HG03442 (cell line): ENCODE measurements around the gene CES3.
A peak's percentile ranks its signal among the peaks of the same experiment; 100 is the strongest.

Experiments
- ATAC-seq: cut with Tn5 transposase; IDR thresholded peaks from one replicate; pipeline ENCODE4 v1.9.1; 2021; ENCODE audit warnings: mild to moderate bottlenecking, moderate library complexity; ENCODE audit not compliant: unreplicated experiment

The CES3 gene

DNA sequence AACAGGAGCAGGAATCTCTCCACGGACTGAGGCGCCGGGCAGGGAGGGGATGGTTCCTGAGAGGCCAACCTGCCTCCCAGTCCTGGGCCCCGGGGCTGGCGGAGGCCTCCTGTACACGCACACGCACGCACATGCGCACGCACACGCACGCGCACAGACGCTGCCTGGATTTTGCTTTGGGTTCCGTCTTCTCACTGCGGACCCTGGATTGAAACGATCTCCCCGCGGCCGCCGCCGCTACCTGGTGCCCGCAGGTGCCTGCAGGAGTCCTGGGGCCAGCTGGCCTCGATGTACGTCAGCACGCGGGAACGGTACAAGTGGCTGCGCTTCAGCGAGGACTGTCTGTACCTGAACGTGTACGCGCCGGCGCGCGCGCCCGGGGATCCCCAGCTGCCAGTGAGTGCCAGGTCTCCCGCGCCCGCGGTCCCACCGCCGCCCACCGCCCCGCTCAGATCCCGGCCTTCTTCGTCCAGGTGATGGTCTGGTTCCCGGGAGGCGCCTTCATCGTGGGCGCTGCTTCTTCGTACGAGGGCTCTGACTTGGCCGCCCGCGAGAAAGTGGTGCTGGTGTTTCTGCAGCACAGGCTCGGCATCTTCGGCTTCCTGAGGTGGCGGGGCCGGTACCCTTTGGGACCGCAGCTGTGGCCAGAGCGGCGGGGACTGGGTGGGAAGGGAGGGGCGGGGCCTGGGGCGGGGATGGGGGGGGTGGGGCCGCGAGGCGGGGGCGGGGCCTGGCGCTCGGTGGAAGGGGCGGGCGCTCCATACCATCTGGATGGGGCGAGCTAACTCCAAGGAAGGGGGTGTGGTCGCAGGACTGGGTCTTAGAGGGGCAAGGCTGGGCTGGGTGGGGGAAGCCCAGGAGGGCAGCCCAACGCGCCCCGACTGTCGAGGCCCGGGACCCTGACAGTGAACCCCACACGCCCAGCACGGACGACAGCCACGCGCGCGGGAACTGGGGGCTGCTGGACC, 39.6 kb downstream of the CES3 start:
- ATAC-seq, result no peak

DNA sequence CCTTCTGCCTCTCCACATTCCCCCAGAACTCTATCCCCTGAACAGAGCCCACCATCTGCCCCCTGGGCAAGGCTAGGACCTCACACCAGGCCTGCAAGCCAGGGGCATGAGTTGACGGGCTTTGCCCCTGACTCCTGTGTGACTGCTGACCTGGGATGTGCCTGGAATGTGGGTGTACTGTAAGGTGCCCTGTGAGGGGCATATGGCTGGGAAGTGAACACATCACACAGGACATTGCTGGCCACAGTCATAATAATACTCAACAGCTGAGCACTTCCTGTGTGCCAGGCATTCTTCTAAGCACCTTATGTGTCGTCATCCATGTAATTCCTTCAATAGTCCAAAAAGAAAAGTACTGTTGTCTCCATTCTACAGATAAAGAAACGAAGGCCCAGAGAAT, 40.7 kb downstream of the CES3 start:
- ATAC-seq, result no peak

- ATAC-seq, result no peak
These were observed 46.0 kb downstream of the CES3 start for GRCh38 chr16:67006930-67007658.

GRCh38 chr16:67009158-67009557, 48.1 kb downstream of the CES3 start:
- ATAC-seq, result no peak

DNA sequence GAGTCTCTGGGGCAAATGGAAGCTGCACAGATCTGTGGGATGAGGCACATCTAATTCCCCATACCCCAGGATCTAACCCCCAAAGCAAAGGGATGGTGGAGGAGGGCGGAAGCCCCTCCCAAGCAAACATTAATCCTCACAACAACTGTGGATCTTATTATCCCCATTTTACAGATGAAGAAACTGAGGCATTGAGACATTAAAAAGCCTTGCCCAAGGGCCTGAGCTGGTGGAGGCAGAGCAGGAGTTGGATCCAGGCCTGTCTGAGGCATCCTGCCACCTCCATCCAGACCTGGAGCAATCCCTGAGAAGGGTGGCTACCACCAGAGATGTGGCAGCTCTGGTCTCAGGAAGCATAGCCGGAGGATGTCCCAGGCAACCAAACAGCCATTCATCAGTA, 50.2 kb downstream of the CES3 start:
- no peak for ATAC-seq

DNA sequence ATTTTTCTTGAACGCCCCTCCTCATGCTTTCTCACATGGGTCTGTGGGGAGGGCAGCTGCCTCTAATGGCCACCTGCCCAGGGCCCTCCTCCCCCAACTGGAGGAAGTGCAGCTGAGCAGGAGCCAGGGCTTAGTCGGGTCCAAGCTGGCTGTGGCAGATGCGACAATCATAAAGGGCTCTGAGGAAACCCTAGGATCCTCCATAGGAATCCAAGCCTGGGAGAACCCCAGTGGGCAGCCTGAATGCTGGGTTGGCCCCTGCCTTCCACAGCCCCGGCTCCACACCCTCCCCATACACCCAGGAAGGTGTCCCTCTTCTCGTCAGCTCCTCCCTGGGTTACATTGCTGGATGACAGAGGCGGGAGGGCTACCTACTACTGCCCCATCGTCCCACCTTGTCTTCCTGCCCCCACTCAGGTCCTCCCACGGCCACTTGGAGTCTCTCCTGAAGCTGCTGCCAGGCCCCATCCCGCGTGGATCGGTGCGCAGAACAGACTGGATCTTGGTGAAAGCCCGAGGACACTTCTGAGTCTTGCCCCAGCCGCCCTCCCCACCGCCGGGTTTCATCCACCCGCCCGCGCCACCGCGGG, 52.3 kb downstream of the CES3 start:
- no peak for ATAC-seq

DNA sequence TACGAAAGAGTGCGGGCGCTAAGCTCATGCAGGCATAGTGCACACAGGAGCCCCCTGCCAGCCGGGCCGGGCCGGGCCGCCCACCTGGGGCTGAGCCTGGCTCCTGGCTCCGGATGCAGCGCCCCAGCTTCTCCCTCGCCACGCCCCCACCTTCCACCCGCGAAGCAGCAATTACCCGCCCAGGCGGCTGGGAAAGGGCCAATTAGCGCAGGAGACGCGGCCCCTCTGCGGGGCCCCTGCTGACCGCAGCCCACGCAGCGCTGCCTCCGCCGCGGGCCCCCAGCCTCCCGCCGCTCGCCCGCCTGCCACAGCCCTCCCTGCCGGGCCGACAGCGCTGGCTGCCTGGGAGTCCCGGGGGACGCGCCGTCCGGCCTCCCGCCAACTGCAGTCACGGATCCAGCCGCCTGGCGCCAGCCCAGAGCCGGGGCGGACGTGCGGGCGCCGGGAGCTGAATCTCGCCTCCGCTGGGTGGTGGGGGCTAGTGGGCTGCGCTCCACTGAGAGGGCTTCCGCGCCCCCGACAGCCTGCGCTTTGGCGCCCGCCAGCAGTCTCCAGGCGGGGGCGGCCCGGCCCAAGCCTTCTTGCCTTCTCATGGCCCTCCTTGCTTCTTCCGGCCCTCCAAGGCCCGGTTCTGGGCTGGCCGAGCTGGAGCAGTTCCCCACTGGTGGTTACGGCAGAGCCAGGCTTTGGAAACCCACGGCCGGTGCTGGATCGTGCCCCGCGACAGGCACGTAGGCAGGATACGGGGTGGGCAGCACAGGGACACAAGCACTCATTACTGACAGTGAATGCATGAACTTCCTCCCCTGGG, 53.0 kb downstream of the CES3 start:
- peak; percentile 41 for ATAC-seq

GRCh38 chr16:67014634-67015312, 53.7 kb downstream of the CES3 start:
- ATAC-seq, result no peak

- no peak for ATAC-seq
These were observed 54.3 kb downstream of the CES3 start for GRCh38 chr16:67015313-67015731.

- ATAC-seq, result no peak
These were observed 55.1 kb downstream of the CES3 start for GRCh38 chr16:67016143-67016542.

GRCh38 chr16:67016681-67017420, 55.8 kb downstream of the CES3 start:
- no peak for ATAC-seq

GRCh38 chr16:67017421-67017750, 56.3 kb downstream of the CES3 start:
- ATAC-seq, result no peak

- peak; percentile 78 for ATAC-seq
These were observed 56.9 kb downstream of the CES3 start for GRCh38 chr16:67017810-67018488.

GRCh38 chr16:67019171-67019570, 58.1 kb downstream of the CES3 start:
- ATAC-seq, result no peak

GRCh38 chr16:67021321-67021720, 60.3 kb downstream of the CES3 start:
- no peak for ATAC-seq

DNA sequence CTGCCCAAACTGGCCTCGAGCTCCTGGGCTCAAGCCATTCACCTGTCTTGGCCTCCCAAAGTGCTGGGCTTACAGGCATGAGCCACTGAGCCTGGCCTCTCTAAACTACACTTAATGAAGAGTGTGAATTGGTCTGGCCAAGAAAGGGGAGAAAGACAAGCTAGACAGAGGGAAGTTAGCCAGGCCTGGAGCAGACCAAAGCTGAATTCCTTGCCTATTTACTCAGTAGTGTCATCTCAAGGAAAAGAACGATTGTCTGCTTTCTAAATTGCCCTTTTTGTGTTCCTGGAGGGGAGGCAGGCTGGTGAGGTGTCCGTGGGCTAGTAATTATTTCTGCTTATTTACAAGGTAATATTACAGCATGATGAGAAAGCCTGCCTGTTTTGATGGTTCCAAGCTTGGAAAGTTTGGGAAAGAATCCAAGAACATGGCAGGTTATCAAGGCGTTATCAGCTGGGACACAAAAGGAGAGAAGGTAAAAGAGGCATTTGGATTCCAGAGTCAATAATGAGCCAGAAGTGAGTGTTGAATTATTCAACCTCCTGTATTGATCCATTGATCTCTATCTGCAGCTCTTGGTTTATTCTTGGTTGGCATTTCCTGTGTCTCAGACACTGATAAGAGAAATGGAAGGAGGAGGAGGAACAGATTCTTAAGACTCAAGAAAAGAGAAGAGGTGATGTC, 61.6 kb downstream of the CES3 start:
- ATAC-seq, result no peak

DNA sequence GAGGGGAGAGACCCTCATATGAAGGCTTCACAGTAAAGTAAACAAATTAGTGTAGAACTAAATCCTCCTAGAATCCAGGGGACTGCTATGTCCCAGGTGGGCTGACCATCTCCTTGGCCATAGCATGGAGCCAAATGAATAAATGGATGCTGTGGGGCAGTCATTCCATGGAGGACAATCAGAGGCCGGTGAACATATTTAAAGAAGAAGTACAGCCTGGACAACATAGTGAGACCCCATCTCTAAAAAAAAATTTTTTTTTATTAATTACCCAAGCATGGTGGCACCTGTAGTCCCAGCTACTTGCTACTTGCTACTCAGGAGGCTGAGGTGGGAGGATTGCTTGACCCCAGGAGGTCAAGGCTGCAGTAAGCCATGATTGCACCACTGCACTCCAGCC, 62.6 kb downstream of the CES3 start:
- ATAC-seq, result no peak
